ENCODE results near the gene CTNNA3.

GRCh38 chr10:67471022-67471421 lies 225.0 kb downstream of the CTNNA3 start:
- TF ChIP-seq CTCF (IDR thresholded peaks at IDR 0.05 in 4 of 5, conservative IDR thresholded peaks at IDR 0.05 in 1 of 5) (no peak), POLR2A (IDR thresholded peaks at IDR 0.05) (no peak)
